Measurements from ENCODE around the gene AFF2. TPM values are rescaled to one million over a fixed set of nuclear protein-coding genes. Genes with fewer than 3 reads are reported as not detected.

AFF2 gene
- polyA plus RNA-seq, 1 donor from 2014 or later, result not detected

- no peak overlapping the region for H3K27ac Mint-ChIP-seq
- no peaks in the 10 kb centered on the region for H3K9me3 Mint-ChIP-seq
- no peaks in the 10 kb centered on the region for H3K36me3 Mint-ChIP-seq
- peaks cover 1% of the 10 kb centered on the region for H3K27me3 Mint-ChIP-seq
- H3K4me3 Mint-ChIP-seq, result no peak overlapping the region
- H3K4me1 Mint-ChIP-seq, result no peaks in the 10 kb centered on the region
Measured at GRCh38 chrX:148926371-148926770, 426.0 kb downstream of the AFF2 start.

GRCh38 chrX:148928811-148929210, 428.4 kb downstream of the AFF2 start:
- Mint-ChIP-seq H3K9me3 (no peaks in the 10 kb centered on the region), H3K27ac (no peak overlapping the region), H3K4me3 (no peak overlapping the region), H3K4me1 (no peaks in the 10 kb centered on the region), H3K36me3 (no peaks in the 10 kb centered on the region), H3K27me3 (peaks cover 1% of the 10 kb centered on the region)

GRCh38 chrX:148929686-148930085, 429.3 kb downstream of the AFF2 start:
- H3K27ac Mint-ChIP-seq, result no peak overlapping the region
- no peaks in the 10 kb centered on the region for H3K36me3 Mint-ChIP-seq
- H3K4me1 Mint-ChIP-seq, result no peaks in the 10 kb centered on the region
- no peak overlapping the region for H3K4me3 Mint-ChIP-seq
- no peaks in the 10 kb centered on the region for H3K9me3 Mint-ChIP-seq
- peaks cover 1% of the 10 kb centered on the region for H3K27me3 Mint-ChIP-seq

- H3K36me3 Mint-ChIP-seq, result no peaks in the 10 kb centered on the region
Measured at GRCh38 chrX:148930206-148930729, 429.9 kb downstream of the AFF2 start.

GRCh38 chrX:148933881-148934280, 433.5 kb downstream of the AFF2 start:
- Mint-ChIP-seq H3K4me1 (no peaks in the 10 kb centered on the region), H3K4me3 (no peak overlapping the region)

More at GRCh38 chrX:148930206-148930729, 429.9 kb downstream of the AFF2 start:
- Mint-ChIP-seq H3K27ac (peak overlapping the region in 1 of 3 donors; percentile 17), H3K27me3 (peaks cover 1% of the 10 kb centered on the region), H3K4me1 (no peaks in the 10 kb centered on the region), H3K9me3 (no peaks in the 10 kb centered on the region), H3K4me3 (no peak overlapping the region)

GRCh38 chrX:148938348-148938747, 437.9 kb downstream of the AFF2 start:
- H3K4me1 Mint-ChIP-seq, result no peaks in the 10 kb centered on the region
- no peaks in the 10 kb centered on the region for H3K9me3 Mint-ChIP-seq
- no peaks in the 10 kb centered on the region for H3K36me3 Mint-ChIP-seq
- no peak overlapping the region for H3K27ac Mint-ChIP-seq
- no peaks in the 10 kb centered on the region for H3K27me3 Mint-ChIP-seq
- no peak overlapping the region for H3K4me3 Mint-ChIP-seq

More at GRCh38 chrX:148933881-148934280, 433.5 kb downstream of the AFF2 start:
- no peaks in the 10 kb centered on the region for H3K36me3 Mint-ChIP-seq
- H3K27me3 Mint-ChIP-seq, result no peaks in the 10 kb centered on the region
- H3K27ac Mint-ChIP-seq, result no peak overlapping the region
- H3K9me3 Mint-ChIP-seq, result no peaks in the 10 kb centered on the region

- no peak overlapping the region for H3K4me3 Mint-ChIP-seq
- H3K9me3 Mint-ChIP-seq, result peaks cover 0 to 2% (median 0%) of the 10 kb centered on the region in 3 donors
- H3K27me3 Mint-ChIP-seq, result no peaks in the 10 kb centered on the region
- H3K36me3 Mint-ChIP-seq, result peaks cover 2% of the 10 kb centered on the region
- no peak overlapping the region for H3K27ac Mint-ChIP-seq
- H3K4me1 Mint-ChIP-seq, result no peaks in the 10 kb centered on the region
Measured at GRCh38 chrX:148940411-148940996, 440.1 kb downstream of the AFF2 start.

- no peak overlapping the region for H3K27ac Mint-ChIP-seq
- H3K4me1 Mint-ChIP-seq, result no peaks in the 10 kb centered on the region
- H3K27me3 Mint-ChIP-seq, result no peaks in the 10 kb centered on the region
- H3K9me3 Mint-ChIP-seq, result peaks cover 0 to 2% (median 0%) of the 10 kb centered on the region in 3 donors
- no peak overlapping the region for H3K4me3 Mint-ChIP-seq
- H3K36me3 Mint-ChIP-seq, result peaks cover 2% of the 10 kb centered on the region
Measured at GRCh38 chrX:148942754-148943153, 442.3 kb downstream of the AFF2 start.

- Mint-ChIP-seq H3K4me3 (no peak overlapping the region), H3K4me1 (no peaks in the 10 kb centered on the region), H3K36me3 (peaks cover 2% of the 10 kb centered on the region), H3K27me3 (no peaks in the 10 kb centered on the region), H3K27ac (no peak overlapping the region), H3K9me3 (peaks cover 0 to 2% (median 0%) of the 10 kb centered on the region in 3 donors)
Measured at GRCh38 chrX:148947399-148947975, 447.1 kb downstream of the AFF2 start.

- no peak overlapping the region for H3K4me3 Mint-ChIP-seq
- H3K4me1 Mint-ChIP-seq, result no peaks in the 10 kb centered on the region
- peaks cover 0 to 3% (median 0%) of the 10 kb centered on the region in 3 donors for H3K9me3 Mint-ChIP-seq
- peak overlapping the region in 1 of 3 donors; percentile 7 for H3K27ac Mint-ChIP-seq
- H3K27me3 Mint-ChIP-seq, result no peaks in the 10 kb centered on the region
- H3K36me3 Mint-ChIP-seq, result no peaks in the 10 kb centered on the region
Measured at GRCh38 chrX:148956352-148956751, 455.9 kb downstream of the AFF2 start.

- no peaks in the 10 kb centered on the region for H3K27me3 Mint-ChIP-seq
- H3K4me1 Mint-ChIP-seq, result no peaks in the 10 kb centered on the region
- peaks cover 0 to 3% (median 0%) of the 10 kb centered on the region in 3 donors for H3K9me3 Mint-ChIP-seq
- no peak overlapping the region for H3K27ac Mint-ChIP-seq
- H3K36me3 Mint-ChIP-seq, result no peaks in the 10 kb centered on the region
- no peak overlapping the region for H3K4me3 Mint-ChIP-seq
Measured at GRCh38 chrX:148958901-148959300, 458.5 kb downstream of the AFF2 start.

- H3K9me3 Mint-ChIP-seq, result peaks cover 0 to 3% (median 0%) of the 10 kb centered on the region in 3 donors
- H3K4me1 Mint-ChIP-seq, result no peaks in the 10 kb centered on the region
- H3K36me3 Mint-ChIP-seq, result no peaks in the 10 kb centered on the region
- no peak overlapping the region for H3K4me3 Mint-ChIP-seq
- no peaks in the 10 kb centered on the region for H3K27me3 Mint-ChIP-seq
- H3K27ac Mint-ChIP-seq, result no peak overlapping the region
Measured at GRCh38 chrX:148960060-148960459, 459.6 kb downstream of the AFF2 start.

GRCh38 chrX:148961985-148962384, 461.6 kb downstream of the AFF2 start:
- Mint-ChIP-seq H3K9me3 (peaks cover 0 to 3% (median 0%) of the 10 kb centered on the region in 3 donors), H3K4me3 (no peak overlapping the region), H3K27ac (no peak overlapping the region), H3K36me3 (no peaks in the 10 kb centered on the region), H3K4me1 (no peaks in the 10 kb centered on the region), H3K27me3 (no peaks in the 10 kb centered on the region)

GRCh38 chrX:148976571-148977400, 476.4 kb downstream of the AFF2 start:
- Mint-ChIP-seq H3K27ac (no peak overlapping the region), H3K27me3 (no peaks in the 10 kb centered on the region), H3K9me3 (no peaks in the 10 kb centered on the region), H3K4me1 (no peaks in the 10 kb centered on the region), H3K4me3 (no peak overlapping the region), H3K36me3 (no peaks in the 10 kb centered on the region)

GRCh38 chrX:148979786-148980185, 479.4 kb downstream of the AFF2 start:
- Mint-ChIP-seq H3K27ac (no peak overlapping the region), H3K4me3 (no peak overlapping the region), H3K36me3 (no peaks in the 10 kb centered on the region), H3K4me1 (peaks cover 0 to 3% (median 0%) of the 10 kb centered on the region in 3 donors), H3K9me3 (no peaks in the 10 kb centered on the region), H3K27me3 (no peaks in the 10 kb centered on the region)

Measured in IgD-negative memory B cell (primary cell).